AG04450 (cell line): ENCODE data around the gene SHANK1. TPM values are rescaled to one million over a fixed set of nuclear protein-coding genes. Genes with fewer than 3 reads are reported as not detected.

Experiments
- CTCF ChIA-PET: fragments of 300-600, 350-600 bp; formaldehyde crosslinking; extraction: SDS; loops from one replicate; lab custom pipeline; 2022; ENCODE audit warnings: antibody characterized with exemption, inconsistent platforms; lab: Charles Lee
- POLR2A ChIA-PET: fragments of 350-600 bp; formaldehyde crosslinking; extraction: SDS; loops from one replicate; lab custom pipeline; 2021; ENCODE audit warnings: antibody characterized with exemption, inconsistent platforms; lab: Yijun Ruan, JAX
- DNase-seq: peaks from one replicate; pipeline ENCODE4 v3.0.0-alpha.2; 2011; ENCODE audit warnings: low read depth, low spot score
- H3K27ac ChIP-seq: one replicate; pipeline ENCODE4 v1.5.1; 2012; ENCODE audit warnings: low read depth, low read length, control low read depth
- H3K27me3 ChIP-seq: one replicate; pipeline ENCODE4 v1.6.0; 2012; ENCODE audit warnings: low read length; ENCODE audit not compliant: control insufficient read depth, insufficient read depth
- H3K4me3 ChIP-seq: 2 replicates; pipeline ENCODE4 v1.5.1; 2011; ENCODE audit warnings: mild to moderate bottlenecking, low read depth, low read length, control low read depth
- H3K9me3 ChIP-seq: 2 replicates; pipeline ENCODE4 v1.5.1; 2012; ENCODE audit warnings: low read length; ENCODE audit not compliant: control insufficient read depth, insufficient read depth
- CTCF ChIP-seq: IDR thresholded peaks from 2 replicates; pipeline ENCODE4 v1.5.1; 2011; ENCODE audit warnings: low read depth, low read length, control low read depth, inconsistent platforms
- polyA plus RNA-seq: library from polyadenylated mRNA; depleted of rRNA; stranded (reverse); fragments of >200 nt; gene quantifications from 2 replicates; pipeline ENCODE4 v1.2.3, GENCODE V29; 2011

SHANK1 gene
- polyA plus RNA-seq, 1 experiment = 2.4 TPM

- POLR2A ChIA-PET = no interaction called here
- TF ChIP-seq CTCF = no peak
- Histone ChIP-seq H3K9me3 (peaks cover 7% of the 10 kb centered on the region), H3K4me3 (no peak overlapping the region), H3K27ac (no peak overlapping the region), H3K27me3 (peaks cover 40% of the 10 kb centered on the region)
- no peak for DNase-seq
- CTCF ChIA-PET = interaction anchor here (0.6 to 2.7 kb wide), 15 partner anchors 9 to 253 kb away, joined by 3 to 40 read pairs (median 6); partner anchors contain the start of genes ACP4 and CLEC11A
Measured at GRCh38 chr19:50668879-50669278, 50.7 kb downstream of the SHANK1 start.

- Histone ChIP-seq H3K9me3 (peaks cover 7% of the 10 kb centered on the region), H3K27ac (no peak overlapping the region), H3K27me3 (peaks cover 40% of the 10 kb centered on the region), H3K4me3 (no peak overlapping the region)
- ChIA-PET POLR2A (no interaction called here), CTCF (interaction anchor here (0.9 kb wide), 1 partner anchor 116 kb away, joined by 3 read pairs; no protein-coding TSS in a partner anchor)
- no peak for TF ChIP-seq CTCF
- no peak for DNase-seq
Measured at GRCh38 chr19:50668416-50668815, 51.2 kb downstream of the SHANK1 start.

- peaks cover 37% of the 10 kb centered on the region for H3K27me3 ChIP-seq
- no peak overlapping the region for H3K27ac ChIP-seq
- ChIA-PET POLR2A (no interaction called here), CTCF (interaction anchor here (0.9 kb wide), 1 partner anchor 116 kb away, joined by 3 read pairs; no protein-coding TSS in a partner anchor)
- DNase-seq = no peak
- peaks cover 7% of the 10 kb centered on the region for H3K9me3 ChIP-seq
- no peak overlapping the region for H3K4me3 ChIP-seq
- TF ChIP-seq CTCF = no peak
Measured at GRCh38 chr19:50667759-50668231, 51.8 kb downstream of the SHANK1 start.

GRCh38 chr19:50667177-50667758, 52.3 kb downstream of the SHANK1 start:
- peaks cover 33% of the 10 kb centered on the region for H3K27me3 ChIP-seq
- no peak for DNase-seq
- peaks cover 7% of the 10 kb centered on the region for H3K9me3 ChIP-seq
- ChIA-PET POLR2A (no interaction called here), CTCF (no interaction called here)
- H3K4me3 ChIP-seq = no peak overlapping the region
- H3K27ac ChIP-seq = no peak overlapping the region
- no peak for TF ChIP-seq CTCF
